Vagina (tissue), 2 donors: ENCODE data around the gene GORAB. TPM values are rescaled to one million over a fixed set of nuclear protein-coding genes. Genes with fewer than 3 reads are reported as not detected.

Experiments used
- DNase-seq, 2 donors: peaks; one replicate each; pipeline ENCODE4 v3.0.0-alpha.2; 2017; ENCODE audit errors: extremely low spot score in 2 of 2
- H3K27ac ChIP-seq: fragments of 200-600 bp; sonication (generic); one replicate; pipeline ENCODE4 v1.5.1; 2019
- H3K27me3 ChIP-seq: fragments of 200-600 bp; sonication (generic); one replicate; pipeline ENCODE4 v1.5.1; 2019
- H3K36me3 ChIP-seq, 2 donors: fragments of 200-600 bp; sonication (generic); one replicate each; pipeline ENCODE4 v1.5.1; 2017 to 2019
- H3K4me1 ChIP-seq: fragments of 200-600 bp; sonication (generic); one replicate; pipeline ENCODE4 v1.5.1; 2019
- H3K4me3 ChIP-seq, 2 donors: fragments of 200-600 bp; sonication (generic); 1 replicate in 1 of 2; 2 replicates in 1 of 2; pipeline ENCODE4 v1.5.1; 2016 to 2019
- H3K9me3 ChIP-seq: fragments of 200-600 bp; sonication (generic); one replicate; pipeline ENCODE4 v1.5.1; 2019
- POLR2A ChIP-seq, 2 donors: fragments of 450-650 bp; IDR thresholded peaks; one replicate each; pipeline ENCODE4 v1.6.1; 2017; ENCODE audit warnings: antibody characterized with exemption in 2 of 2, mild to moderate bottlenecking in 2 of 2, moderate library complexity in 2 of 2
- POLR2AphosphoS5 ChIP-seq, 2 donors: sonication (generic); formaldehyde crosslinking; IDR thresholded peaks; one replicate each; pipeline ENCODE4 v1.9.0; 2017; ENCODE audit warnings: antibody characterized with exemption in 2 of 2, mild to moderate bottlenecking in 2 of 2, low read depth in 1 of 2; ENCODE audit not compliant: insufficient read depth in 1 of 2
- intact Hi-C: fragments of 100-400 bp; cut with DNase I; formaldehyde crosslinking; loops from one replicate; pipeline ENCODE4 v1.15.1; 2023
- total RNA-seq: library from RNA; depleted of rRNA; stranded (reverse); fragments of >200 nt; gene quantifications from one replicate; pipeline ENCODE4 v1.2.3, GENCODE V29; 2016
- TF ChIP-seq, protein P1 (sequence below), 3 experiments: fragments of 450-650 bp in 2 of 3; fragments of 200-600 bp in 1 of 3; sonication (generic) in 1 of 3; IDR thresholded peaks; one replicate each; pipeline ENCODE4 v1.5.1; 2017 to 2019; ENCODE audit warnings: antibody characterized with exemption in 3 of 3, mild to moderate bottlenecking in 2 of 3, moderate library complexity in 2 of 3

The GORAB gene
- total RNA-seq, 1 donor from 2014 or later, result 11.3 TPM

DNA sequence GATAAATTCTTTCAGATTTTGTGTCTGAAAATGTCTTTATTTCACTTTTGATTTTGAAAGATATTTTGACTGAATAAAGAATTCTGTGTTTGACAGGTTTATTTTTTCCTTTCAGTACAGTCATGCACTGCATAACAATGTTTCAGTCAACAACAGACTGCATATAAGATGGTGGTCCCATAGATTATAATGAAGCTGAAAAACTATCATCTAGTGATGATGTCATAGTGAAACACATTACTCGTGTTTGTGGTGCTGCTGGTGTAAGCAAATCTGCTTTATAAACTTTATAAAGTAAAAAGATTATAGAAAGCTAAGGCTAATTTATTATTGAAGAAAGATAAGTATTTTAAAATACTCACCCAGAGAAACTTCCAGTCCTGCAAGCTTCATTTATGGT lies 66.7 kb downstream of the GORAB start:
- Histone ChIP-seq H3K36me3 (no peaks in the 10 kb centered on the region), H3K9me3 (peaks cover 3% of the 10 kb centered on the region), H3K27ac (no peak overlapping the region), H3K27me3 (no peaks in the 10 kb centered on the region), H3K4me3 (no peak overlapping the region), H3K4me1 (peaks cover 14% of the 10 kb centered on the region)
- intact Hi-C loops, result no loop called here
- DNase-seq, result no peak
- TF ChIP-seq POLR2AphosphoS5 (IDR thresholded peaks at IDR 0.05; ENCODE audit: insufficient read depth in 1 of 2, low read depth in 1 of 2), result no peak
- TF ChIP-seq, protein P1, sequence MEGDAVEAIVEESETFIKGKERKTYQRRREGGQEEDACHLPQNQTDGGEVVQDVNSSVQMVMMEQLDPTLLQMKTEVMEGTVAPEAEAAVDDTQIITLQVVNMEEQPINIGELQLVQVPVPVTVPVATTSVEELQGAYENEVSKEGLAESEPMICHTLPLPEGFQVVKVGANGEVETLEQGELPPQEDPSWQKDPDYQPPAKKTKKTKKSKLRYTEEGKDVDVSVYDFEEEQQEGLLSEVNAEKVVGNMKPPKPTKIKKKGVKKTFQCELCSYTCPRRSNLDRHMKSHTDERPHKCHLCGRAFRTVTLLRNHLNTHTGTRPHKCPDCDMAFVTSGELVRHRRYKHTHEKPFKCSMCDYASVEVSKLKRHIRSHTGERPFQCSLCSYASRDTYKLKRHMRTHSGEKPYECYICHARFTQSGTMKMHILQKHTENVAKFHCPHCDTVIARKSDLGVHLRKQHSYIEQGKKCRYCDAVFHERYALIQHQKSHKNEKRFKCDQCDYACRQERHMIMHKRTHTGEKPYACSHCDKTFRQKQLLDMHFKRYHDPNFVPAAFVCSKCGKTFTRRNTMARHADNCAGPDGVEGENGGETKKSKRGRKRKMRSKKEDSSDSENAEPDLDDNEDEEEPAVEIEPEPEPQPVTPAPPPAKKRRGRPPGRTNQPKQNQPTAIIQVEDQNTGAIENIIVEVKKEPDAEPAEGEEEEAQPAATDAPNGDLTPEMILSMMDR (IDR thresholded peaks at IDR 0.05), result no peak
- TF ChIP-seq POLR2A (IDR thresholded peaks at IDR 0.05), result no peak

- H3K27me3 ChIP-seq, result no peaks in the 10 kb centered on the region
- H3K4me3 ChIP-seq, result no peak overlapping the region
- peaks cover 10% of the 10 kb centered on the region for H3K4me1 ChIP-seq
- intact Hi-C loops, result no loop called here
- no peak overlapping the region for H3K27ac ChIP-seq
- DNase-seq, result no peak
- TF ChIP-seq POLR2A (IDR thresholded peaks at IDR 0.05) (no peak), POLR2AphosphoS5 (IDR thresholded peaks at IDR 0.05; ENCODE audit: insufficient read depth in 1 of 2, low read depth in 1 of 2) (no peak)
- TF ChIP-seq, protein P1 (IDR thresholded peaks at IDR 0.05), result no peak
- H3K9me3 ChIP-seq, result peaks cover 3% of the 10 kb centered on the region
- no peaks in the 10 kb centered on the region for H3K36me3 ChIP-seq
Measured at GRCh38 chr1:170599033-170599432, 67.1 kb downstream of the GORAB start.

GRCh38 chr1:170601866-170602265 lies 69.9 kb downstream of the GORAB start:
- H3K9me3 ChIP-seq, result no peaks in the 10 kb centered on the region
- intact Hi-C loops, result no loop called here
- no peak overlapping the region for H3K27ac ChIP-seq
- DNase-seq, result no peak
- no peaks in the 10 kb centered on the region for H3K27me3 ChIP-seq
- TF ChIP-seq, protein P1 (IDR thresholded peaks at IDR 0.05), result no peak
- TF ChIP-seq POLR2A (IDR thresholded peaks at IDR 0.05) (no peak), POLR2AphosphoS5 (IDR thresholded peaks at IDR 0.05; ENCODE audit: insufficient read depth in 1 of 2, low read depth in 1 of 2) (no peak)
- no peaks in the 10 kb centered on the region for H3K4me1 ChIP-seq
- no peak overlapping the region for H3K4me3 ChIP-seq
- no peaks in the 10 kb centered on the region for H3K36me3 ChIP-seq

Other genes starting within 250 kb of the GORAB start
- 108 TPM for gene PRRX1, start 132.0 kb downstream of the GORAB start, total RNA-seq